Left ventricle myocardium inferior (tissue), 1 donor: ENCODE results near the gene DOCK8. TPM values are rescaled to one million over a fixed set of nuclear protein-coding genes. Genes with fewer than 3 reads are reported as not detected.

ENCODE experiments used
- DNase-seq: peaks from one replicate; pipeline ENCODE4 v3.0.0-alpha.2; 2020
- H3K27ac ChIP-seq: fragments of 200-600 bp; replicated peaks from 2 replicates; pipeline ENCODE4 v1.8.0; 2021
- H3K27me3 ChIP-seq: fragments of 200-600 bp; 2 replicates; pipeline ENCODE4 v1.8.0; 2021; ENCODE audit warnings: low read depth
- H3K36me3 ChIP-seq: fragments of 200-600 bp; 2 replicates; pipeline ENCODE4 v1.8.0; 2021
- H3K4me1 ChIP-seq: fragments of 200-600 bp; 2 replicates; pipeline ENCODE4 v1.8.0; 2021
- H3K4me3 ChIP-seq: fragments of 200-600 bp; 2 replicates; pipeline ENCODE4 v1.8.0; 2021; ENCODE audit warnings: mild to moderate bottlenecking, moderate library complexity
- H3K9me3 ChIP-seq: fragments of 200-600 bp; replicated peaks from 2 replicates; pipeline ENCODE4 v1.8.0; 2021
- CTCF ChIP-seq: fragments of 200-600 bp; IDR thresholded peaks from 2 replicates; pipeline ENCODE4 v1.8.0; 2021; ENCODE audit warnings: antibody characterized with exemption, mild to moderate bottlenecking, borderline replicate concordance
- intact Hi-C: fragments of 100-400 bp; cut with micrococcal nuclease; formaldehyde crosslinking; loops from one replicate; pipeline ENCODE4 v1.11.0; 2022
- total RNA-seq: library from RNA; stranded (reverse); fragmentation: NEBNext Ultra II Directional; extraction: Animal tissue kit (Norgen Biotek cat#: 25700); gene quantifications from one replicate; pipeline ENCODE4 v1.2.1, GENCODE V29; 2021
- donor health status: DM: no; HTN: yes; CAD: no; lungs with severe emphysema.

The DOCK8 gene
- total RNA-seq, 1 donor from 2014 or later: 3.7 TPM

DNA sequence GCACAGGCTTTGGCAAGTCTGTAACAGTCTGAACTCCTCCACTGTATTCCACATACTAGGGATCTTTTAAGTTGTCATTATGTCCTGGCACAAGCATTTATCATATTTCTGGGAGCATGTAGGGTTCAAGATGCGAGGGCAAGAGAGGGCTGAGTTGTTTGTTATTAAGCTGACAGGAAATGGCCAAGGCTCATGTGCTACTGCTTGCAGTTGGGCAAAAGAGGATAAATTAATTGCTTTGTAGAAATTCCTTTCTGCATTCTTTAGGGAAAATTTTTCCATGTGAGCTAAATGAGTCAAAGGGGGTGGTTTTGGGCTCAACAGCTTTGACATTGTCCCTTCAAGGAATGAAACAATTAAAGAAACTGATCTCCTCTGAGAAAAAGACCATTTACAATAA, 35.4 kb downstream of the DOCK8 start:
- intact Hi-C loops: no loop called here
- H3K27me3 ChIP-seq: peaks cover 11% of the 10 kb centered on the region
- no peaks in the 10 kb centered on the region for H3K4me1 ChIP-seq
- no peak for DNase-seq
- no peaks in the 10 kb centered on the region for H3K36me3 ChIP-seq
- H3K27ac ChIP-seq: no peak overlapping the region
- no peak overlapping the region for H3K4me3 ChIP-seq
- no peaks in the 10 kb centered on the region for H3K9me3 ChIP-seq
- TF ChIP-seq CTCF: no peak

DNA sequence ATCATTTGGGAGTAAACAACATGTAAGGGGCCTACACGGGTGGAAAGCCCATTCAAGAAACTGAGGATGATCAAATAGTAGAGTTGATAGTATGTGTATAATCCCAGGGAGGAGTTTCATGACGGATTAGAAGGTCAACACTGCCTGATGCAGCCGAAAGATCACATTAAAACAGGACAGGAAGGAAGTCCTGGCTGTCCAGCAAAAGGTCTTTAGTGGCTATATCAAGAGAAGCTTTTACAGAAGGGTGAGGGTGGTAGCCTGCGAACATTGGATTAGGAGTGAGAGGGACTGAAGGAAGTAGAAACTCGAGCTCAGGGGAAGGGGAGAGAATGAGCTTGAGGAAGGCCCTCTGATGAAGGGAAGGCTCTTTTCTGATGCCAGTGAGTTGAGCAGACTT, 36.0 kb downstream of the DOCK8 start:
- Histone ChIP-seq H3K4me3 (no peak overlapping the region), H3K4me1 (no peaks in the 10 kb centered on the region), H3K27me3 (peaks cover 11% of the 10 kb centered on the region), H3K27ac (no peak overlapping the region), H3K9me3 (no peaks in the 10 kb centered on the region), H3K36me3 (no peaks in the 10 kb centered on the region)
- TF ChIP-seq CTCF: no peak
- intact Hi-C loops: no loop called here
- no peak for DNase-seq

GRCh38 chr9:251398-251797, 36.7 kb downstream of the DOCK8 start:
- Histone ChIP-seq H3K4me1 (no peaks in the 10 kb centered on the region), H3K4me3 (no peak overlapping the region), H3K9me3 (no peaks in the 10 kb centered on the region), H3K36me3 (no peaks in the 10 kb centered on the region), H3K27me3 (peaks cover 5% of the 10 kb centered on the region), H3K27ac (no peak overlapping the region)
- no peak for DNase-seq
- intact Hi-C loops: no loop called here
- no peak for TF ChIP-seq CTCF

DNA sequence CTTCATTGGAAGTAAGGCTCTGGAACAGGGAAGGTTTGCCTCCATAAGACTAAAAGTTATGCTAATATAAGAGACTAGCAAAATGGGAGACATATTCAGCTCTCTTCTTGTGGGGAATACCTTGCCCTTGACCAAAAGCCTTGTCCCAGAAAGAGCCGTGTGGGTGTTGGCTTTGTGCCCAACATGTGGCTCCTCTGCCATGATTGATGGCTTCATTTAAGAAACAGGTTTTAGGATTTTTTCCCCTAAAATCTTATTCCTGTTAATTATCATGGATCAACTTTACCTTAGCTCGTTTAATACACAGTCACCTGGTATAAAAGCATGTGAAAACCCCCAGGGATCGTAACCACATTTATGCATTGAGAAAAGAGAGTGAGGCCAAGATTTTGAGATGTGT, 38.9 kb downstream of the DOCK8 start:
- Histone ChIP-seq H3K27me3 (peaks cover 5% of the 10 kb centered on the region), H3K4me3 (no peak overlapping the region), H3K4me1 (no peaks in the 10 kb centered on the region), H3K27ac (no peak overlapping the region), H3K9me3 (no peaks in the 10 kb centered on the region), H3K36me3 (no peaks in the 10 kb centered on the region)
- intact Hi-C loops: no loop called here
- no peak for DNase-seq
- TF ChIP-seq CTCF: no peak

- Histone ChIP-seq H3K27me3 (peaks cover 14% of the 10 kb centered on the region), H3K9me3 (no peaks in the 10 kb centered on the region), H3K4me3 (no peak overlapping the region), H3K4me1 (no peaks in the 10 kb centered on the region), H3K27ac (no peak overlapping the region), H3K36me3 (no peaks in the 10 kb centered on the region)
- no peak for TF ChIP-seq CTCF
- no peak for DNase-seq
- intact Hi-C loops: no loop called here
These were observed 39.9 kb downstream of the DOCK8 start for GRCh38 chr9:254516-254915.

DNA sequence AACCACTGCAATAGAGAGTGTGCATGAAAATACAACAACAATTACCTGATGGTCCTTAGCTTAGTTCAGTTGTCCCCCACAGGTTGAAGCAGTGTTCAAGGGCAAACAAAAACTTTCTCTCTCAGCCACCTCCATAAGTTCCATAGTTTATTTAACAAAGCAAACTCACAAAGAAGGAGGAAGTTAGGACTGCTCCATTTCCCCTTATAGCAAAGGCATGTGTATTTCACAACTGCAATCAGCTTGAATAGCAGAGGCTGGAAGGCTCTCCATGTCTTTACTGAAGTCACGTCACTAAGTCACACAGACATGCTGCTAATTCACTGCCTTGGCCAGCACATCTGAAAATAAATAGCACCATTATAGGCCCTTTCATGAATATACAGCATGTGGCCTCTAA, 43.3 kb downstream of the DOCK8 start:
- intact Hi-C loops: no loop called here
- no peak for TF ChIP-seq CTCF
- no peaks in the 10 kb centered on the region for H3K4me1 ChIP-seq
- no peak overlapping the region for H3K4me3 ChIP-seq
- no peak for DNase-seq
- peaks cover 21% of the 10 kb centered on the region for H3K27me3 ChIP-seq
- H3K27ac ChIP-seq: no peak overlapping the region
- H3K36me3 ChIP-seq: no peaks in the 10 kb centered on the region
- H3K9me3 ChIP-seq: no peaks in the 10 kb centered on the region
